GM12891 (cell line): ENCODE measurements around the gene POU3F2.

ENCODE experiments used
- PAX5 ChIP-seq: IDR thresholded peaks from 2 replicates; pipeline ENCODE4 v1.6.1; 2011; ENCODE audit warnings: low read length, moderate library complexity, mild to moderate bottlenecking; ENCODE audit not compliant: insufficient read depth, severe bottlenecking
- POLR2A ChIP-seq: IDR thresholded peaks from 2 replicates; pipeline ENCODE4 v1.6.1; 2011; ENCODE audit warnings: low read depth, low read length, control low read depth
- POLR2AphosphoS5 ChIP-seq: IDR thresholded peaks from 2 replicates; pipeline ENCODE4 v1.6.1; 2011; ENCODE audit warnings: low read depth, low read length, control low read depth
- POU2F2 ChIP-seq: IDR thresholded peaks from 2 replicates; pipeline ENCODE4 v1.6.1; 2011; ENCODE audit warnings: low read depth, mild to moderate bottlenecking, control low read depth, low read length, moderate library complexity
- SPI1 ChIP-seq: IDR thresholded peaks from 2 replicates; pipeline ENCODE4 v1.6.1; 2011; ENCODE audit warnings: low read depth, low read length, control low read depth
- TAF1 ChIP-seq: IDR thresholded peaks from 2 replicates; pipeline ENCODE4 v1.6.1; 2011; ENCODE audit warnings: low read depth, low read length, control low read depth

GRCh38 chr6:98880486-98880885, 46.1 kb downstream of the POU3F2 start:
- TF ChIP-seq POLR2AphosphoS5 (no peak), POLR2A (no peak), TAF1 (no peak), PAX5 (no peak), SPI1 (no peak), POU2F2 (no peak)
